ENCODE data around the gene STK24.

Gene STK24

GRCh38 chr13:98423417-98423816 lies 153.5 kb downstream of the STK24 start:
- no peak for DNase-seq
- Histone ChIP-seq H3K4me3 (ENCODE audit: low read depth, low read length) (no peak overlapping the region), H3K36me3 (replicated peaks) (peaks cover 6% of the 10 kb centered on the region), H3K27me3 (replicated peaks) (no peaks in the 10 kb centered on the region), H3K27ac (no peak overlapping the region)
- TF ChIP-seq CTCF (IDR thresholded peaks at IDR 0.05; ENCODE audit: low read depth, low read length, missing control alignments): no peak
- in situ Hi-C loops (cut with HindIII; ENCODE audit: low pct_ligation_motif_present, low sequenced_read_pairs): loop anchor here (25.0 kb wide), 2 partner anchors 286 to 536 kb away; partner anchors contain the start of gene FARP1

GRCh38 chr13:98422046-98422445 lies 154.9 kb downstream of the STK24 start:
- in situ Hi-C loops (cut with HindIII; ENCODE audit: low pct_ligation_motif_present, low sequenced_read_pairs): loop anchor here (25.0 kb wide), 2 partner anchors 285 to 535 kb away; partner anchors contain the start of gene FARP1
- DNase-seq: no peak
- H3K27ac ChIP-seq: no peak overlapping the region

GRCh38 chr13:98420554-98421175 lies 156.2 kb downstream of the STK24 start:
- H3K27ac ChIP-seq: no peak overlapping the region
- H3K27me3 ChIP-seq (replicated peaks): no peaks in the 10 kb centered on the region
- in situ Hi-C loops (cut with HindIII; ENCODE audit: low pct_ligation_motif_present, low sequenced_read_pairs): loop anchor here (25.0 kb wide), 2 partner anchors 283 to 533 kb away; partner anchors contain the start of gene FARP1
- H3K4me3 ChIP-seq (ENCODE audit: low read depth, low read length): no peak overlapping the region
- TF ChIP-seq CTCF (IDR thresholded peaks at IDR 0.05; ENCODE audit: low read depth, low read length, missing control alignments): no peak
- DNase-seq: no peak
- peaks cover 10% of the 10 kb centered on the region for H3K36me3 ChIP-seq (replicated peaks)

More at GRCh38 chr13:98422046-98422445, 154.9 kb downstream of the STK24 start:
- H3K4me3 ChIP-seq (ENCODE audit: low read depth, low read length): no peak overlapping the region
- peaks cover 4% of the 10 kb centered on the region for H3K36me3 ChIP-seq (replicated peaks)
- H3K27me3 ChIP-seq (replicated peaks): no peaks in the 10 kb centered on the region
- TF ChIP-seq CTCF (IDR thresholded peaks at IDR 0.05; ENCODE audit: low read depth, low read length, missing control alignments): no peak

- H3K27me3 ChIP-seq (replicated peaks): no peaks in the 10 kb centered on the region
- in situ Hi-C loops (cut with HindIII; ENCODE audit: low pct_ligation_motif_present, low sequenced_read_pairs): loop anchor here (25.0 kb wide), 2 partner anchors 283 to 533 kb away; partner anchors contain the start of gene FARP1
- no peak overlapping the region for H3K4me3 ChIP-seq (ENCODE audit: low read depth, low read length)
- no peak for TF ChIP-seq CTCF (IDR thresholded peaks at IDR 0.05; ENCODE audit: low read depth, low read length, missing control alignments)
- DNase-seq: no peak
- peaks cover 14% of the 10 kb centered on the region for H3K36me3 ChIP-seq (replicated peaks)
- H3K27ac ChIP-seq: no peak overlapping the region
These were observed 156.9 kb downstream of the STK24 start for GRCh38 chr13:98419786-98420553.

- Histone ChIP-seq H3K27me3 (replicated peaks) (no peaks in the 10 kb centered on the region), H3K36me3 (replicated peaks) (peaks cover 22% of the 10 kb centered on the region), H3K4me3 (ENCODE audit: low read depth, low read length) (no peak overlapping the region), H3K27ac (no peak overlapping the region)
- in situ Hi-C loops (cut with HindIII; ENCODE audit: low pct_ligation_motif_present, low sequenced_read_pairs): loop anchor here (25.0 kb wide), 2 partner anchors 279 to 529 kb away; partner anchors contain the start of gene FARP1
- no peak for DNase-seq
- TF ChIP-seq CTCF (IDR thresholded peaks at IDR 0.05; ENCODE audit: low read depth, low read length, missing control alignments): no peak
These were observed 160.5 kb downstream of the STK24 start for GRCh38 chr13:98416408-98416807.
